RWPE1 (cell line): ENCODE results near the gene KAT5.
"Not testable (repeated sequence)": the region's sequence is repeated elsewhere in the genome, so short reads cannot be mapped to it uniquely, and the experiment has no call there.

ENCODE experiments used
- CTCF ChIA-PET: fragments of 350-600 bp; sonication (Branson Sonifier 250); formaldehyde crosslinking; extraction: SDS; loops from one replicate; lab custom pipeline; 2021; lab: Yijun Ruan, JAX
- POLR2A ChIA-PET: fragments of 400-600 bp; formaldehyde crosslinking; extraction: SDS; loops from one replicate; lab custom pipeline; 2020; ENCODE audit warnings: antibody characterized with exemption; ENCODE audit not compliant: low non-redundant PET; lab: Yijun Ruan, JAX
- DNase-seq: peaks from one replicate; pipeline ENCODE4 v3.0.0; 2012; ENCODE audit warnings: low spot score
- H3K27ac ChIP-seq: fragments of 450-650 bp; 2 replicates; pipeline ENCODE4 v1.5.1; 2017
- TF ChIP-seq, protein P1 (sequence below): fragments of 450-650 bp; conservative IDR thresholded peaks from 2 replicates; pipeline ENCODE4 v1.5.1; 2017; ENCODE audit warnings: low read depth, mild to moderate bottlenecking

The KAT5 gene

DNA sequence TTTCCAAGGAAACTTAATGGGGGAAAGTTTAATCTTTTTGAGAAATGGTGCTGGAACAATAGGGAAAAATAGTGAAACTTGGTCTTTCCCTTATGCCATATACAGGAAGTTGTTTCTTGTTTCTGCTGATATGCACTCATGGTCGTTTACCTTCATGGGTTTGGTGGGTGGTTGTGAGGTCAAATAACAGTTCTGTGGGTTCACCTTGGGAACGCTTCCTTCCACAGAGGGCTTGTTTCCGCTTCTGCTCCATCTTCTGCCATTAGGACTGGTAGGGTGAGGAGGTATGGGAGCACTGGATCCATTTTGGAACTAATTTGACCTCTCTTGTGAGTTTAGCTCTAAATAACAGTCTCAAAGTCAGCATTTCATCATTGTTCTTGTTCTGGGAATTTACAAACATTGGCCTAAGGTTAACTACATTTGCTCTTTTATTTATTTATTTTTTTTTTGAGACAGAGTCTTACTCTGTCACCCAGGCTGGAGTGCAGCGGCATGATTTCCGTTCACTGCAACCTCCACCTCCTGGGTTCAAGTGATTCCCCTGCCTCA lies 31.8 kb upstream of the KAT5 start:
- no peak overlapping the region for H3K27ac ChIP-seq
- no peak for DNase-seq
- CTCF ChIA-PET, result no interaction called here
- TF ChIP-seq, protein P1, sequence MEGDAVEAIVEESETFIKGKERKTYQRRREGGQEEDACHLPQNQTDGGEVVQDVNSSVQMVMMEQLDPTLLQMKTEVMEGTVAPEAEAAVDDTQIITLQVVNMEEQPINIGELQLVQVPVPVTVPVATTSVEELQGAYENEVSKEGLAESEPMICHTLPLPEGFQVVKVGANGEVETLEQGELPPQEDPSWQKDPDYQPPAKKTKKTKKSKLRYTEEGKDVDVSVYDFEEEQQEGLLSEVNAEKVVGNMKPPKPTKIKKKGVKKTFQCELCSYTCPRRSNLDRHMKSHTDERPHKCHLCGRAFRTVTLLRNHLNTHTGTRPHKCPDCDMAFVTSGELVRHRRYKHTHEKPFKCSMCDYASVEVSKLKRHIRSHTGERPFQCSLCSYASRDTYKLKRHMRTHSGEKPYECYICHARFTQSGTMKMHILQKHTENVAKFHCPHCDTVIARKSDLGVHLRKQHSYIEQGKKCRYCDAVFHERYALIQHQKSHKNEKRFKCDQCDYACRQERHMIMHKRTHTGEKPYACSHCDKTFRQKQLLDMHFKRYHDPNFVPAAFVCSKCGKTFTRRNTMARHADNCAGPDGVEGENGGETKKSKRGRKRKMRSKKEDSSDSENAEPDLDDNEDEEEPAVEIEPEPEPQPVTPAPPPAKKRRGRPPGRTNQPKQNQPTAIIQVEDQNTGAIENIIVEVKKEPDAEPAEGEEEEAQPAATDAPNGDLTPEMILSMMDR, result no peak
- POLR2A ChIA-PET, result no interaction called here

DNA sequence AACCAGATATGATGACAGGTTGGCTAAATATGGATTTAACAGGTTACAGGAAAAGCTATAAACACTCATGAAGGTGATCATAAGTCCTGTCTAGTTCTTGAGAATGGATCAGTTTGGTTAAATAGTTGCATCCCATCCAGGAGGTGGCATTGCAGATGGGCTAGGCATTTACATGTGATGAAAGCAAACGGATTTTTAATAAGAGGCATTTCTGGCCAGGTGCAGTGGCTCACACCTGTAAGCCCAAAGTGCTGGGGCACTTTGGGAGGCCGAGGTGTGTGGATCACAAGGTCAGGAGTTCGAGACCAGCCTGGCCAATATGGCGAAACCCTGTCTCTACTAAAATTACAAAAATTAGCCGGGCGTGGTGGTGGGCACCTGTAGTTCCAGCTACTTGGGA lies 28.6 kb upstream of the KAT5 start:
- DNase-seq, POLR2A ChIA-PET, CTCF ChIA-PET, H3K27ac ChIP-seq: not testable (repeated sequence)

DNA sequence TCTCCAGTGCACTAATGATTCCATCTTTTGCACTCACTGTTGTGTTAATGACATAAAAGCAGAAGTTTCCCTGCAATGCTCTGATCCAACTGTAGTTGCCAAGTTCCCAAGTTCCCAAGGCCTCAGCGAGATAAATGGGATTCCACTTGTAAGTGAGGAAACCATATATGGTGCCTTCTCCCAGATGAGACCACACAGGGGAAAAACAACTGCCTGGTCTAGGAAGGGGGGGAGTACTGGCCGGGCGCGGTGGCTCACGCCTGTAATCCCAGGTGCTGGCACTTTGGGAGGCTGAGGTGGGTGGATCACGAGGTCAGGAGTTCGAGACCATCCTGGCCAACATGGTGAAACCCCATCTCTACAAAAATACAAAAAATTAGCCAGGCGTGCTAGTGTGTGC lies 26.1 kb upstream of the KAT5 start:
- no peak for DNase-seq
- CTCF ChIA-PET, result interaction anchor here (0.8 kb wide), 1 partner anchor 9 kb away, joined by 5 read pairs; no protein-coding TSS in a partner anchor
- POLR2A ChIA-PET, result no interaction called here
- TF ChIP-seq, protein P1, result no peak
- H3K27ac ChIP-seq, result no peak overlapping the region

DNA sequence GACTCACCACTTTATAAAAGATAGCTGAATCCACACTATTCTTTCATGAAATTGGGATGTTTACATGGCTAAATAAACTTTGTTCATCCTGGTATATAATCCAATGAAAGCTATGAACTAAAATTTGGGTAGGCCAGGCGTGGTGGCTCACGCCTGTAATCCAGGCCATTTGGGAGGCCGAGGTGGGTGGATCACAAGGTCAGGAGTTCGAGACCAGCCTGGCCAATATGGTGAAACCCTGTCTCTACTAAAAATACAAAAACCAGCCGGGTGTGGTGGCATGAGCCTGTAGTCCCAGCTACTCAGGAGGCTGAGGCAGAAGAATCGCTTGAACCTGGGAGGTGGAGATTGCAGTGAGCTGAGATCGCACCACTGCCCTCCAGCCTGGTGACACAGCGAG lies 20.2 kb upstream of the KAT5 start:
- ChIA-PET CTCF (interaction anchor here (0.6 to 0.9 kb wide), 4 partner anchors 14 to 349 kb away, joined by 4 to 7 read pairs (median 4); no protein-coding TSS in a partner anchor), POLR2A (interaction anchor here (0.6 kb wide), 1 partner anchor 491 kb away, joined by 3 read pairs; no protein-coding TSS in a partner anchor)
- H3K27ac ChIP-seq, DNase-seq: not testable (repeated sequence)

DNA sequence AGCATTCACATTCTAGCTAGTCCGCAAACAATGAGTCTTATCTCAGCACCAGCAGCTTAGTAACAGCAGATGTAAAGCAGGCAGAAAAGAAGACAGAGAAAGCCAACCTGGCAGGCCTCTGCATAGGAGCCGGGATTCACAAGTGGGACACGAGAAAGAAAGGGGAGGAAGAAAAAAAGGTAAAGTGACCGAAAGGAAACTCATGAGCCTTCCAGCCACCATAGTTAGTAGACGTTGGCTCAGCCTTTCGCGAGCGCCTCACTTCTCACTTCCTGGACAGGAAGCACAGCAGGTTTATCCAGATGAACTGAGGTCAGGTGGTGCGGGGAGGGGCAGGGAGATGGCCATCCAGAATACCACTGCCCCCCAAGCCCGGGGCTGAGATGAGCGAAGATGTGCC lies 19.7 kb upstream of the KAT5 start:
- DNase-seq, result no peak
- POLR2A ChIA-PET, result no interaction called here
- CTCF ChIA-PET, result interaction anchor here (0.7 kb wide), 2 partner anchors 128 to 349 kb away, joined by 4 read pairs; no protein-coding TSS in a partner anchor
- H3K27ac ChIP-seq, result no peak overlapping the region
- TF ChIP-seq, protein P1, result no peak

DNA sequence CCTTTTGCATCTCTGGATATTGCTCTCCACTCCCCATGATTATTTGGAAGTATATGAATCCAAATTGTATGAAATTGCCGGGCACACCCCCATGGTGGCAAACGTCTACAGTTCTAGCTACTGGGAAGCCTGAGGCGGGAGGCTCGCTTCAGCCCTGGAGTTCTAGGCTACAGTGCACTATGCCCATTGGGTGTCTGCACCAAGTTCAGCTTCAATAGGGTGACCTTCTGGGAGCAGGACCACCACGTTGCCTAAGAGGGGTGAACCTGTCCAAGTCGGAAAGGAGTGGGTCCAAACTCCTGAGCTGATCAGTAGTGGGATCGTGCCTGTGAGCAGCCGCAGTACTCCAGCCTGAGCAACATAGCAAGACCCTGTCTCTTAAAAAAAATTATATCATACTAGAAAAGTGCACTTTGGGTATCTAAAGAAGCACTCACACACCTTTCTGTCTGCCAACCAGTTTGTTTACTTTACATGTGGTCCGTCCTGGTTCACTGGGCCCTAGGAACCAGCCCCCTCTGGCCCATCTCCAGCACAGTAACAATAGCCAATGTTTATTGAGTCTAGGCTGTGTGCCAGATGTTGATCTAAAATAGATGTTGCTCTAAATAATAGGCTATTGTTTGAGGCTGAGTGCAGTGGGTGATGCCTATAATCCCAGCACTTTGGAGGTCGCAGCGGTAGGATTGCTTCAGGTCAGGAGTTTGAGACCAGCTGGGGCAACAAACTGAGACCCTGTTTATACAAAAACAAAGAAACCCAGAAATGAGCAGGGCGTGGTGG lies 16.4 kb upstream of the KAT5 start:
- ChIA-PET POLR2A (no interaction called here), CTCF (interaction anchor here (0.6 to 1.3 kb wide), 3 partner anchors 9 to 360 kb away, joined by 3 to 5 read pairs (median 3); no protein-coding TSS in a partner anchor)
- no peak overlapping the region for H3K27ac ChIP-seq
- TF ChIP-seq, protein P1, result no peak
- DNase-seq, result no peak

DNA sequence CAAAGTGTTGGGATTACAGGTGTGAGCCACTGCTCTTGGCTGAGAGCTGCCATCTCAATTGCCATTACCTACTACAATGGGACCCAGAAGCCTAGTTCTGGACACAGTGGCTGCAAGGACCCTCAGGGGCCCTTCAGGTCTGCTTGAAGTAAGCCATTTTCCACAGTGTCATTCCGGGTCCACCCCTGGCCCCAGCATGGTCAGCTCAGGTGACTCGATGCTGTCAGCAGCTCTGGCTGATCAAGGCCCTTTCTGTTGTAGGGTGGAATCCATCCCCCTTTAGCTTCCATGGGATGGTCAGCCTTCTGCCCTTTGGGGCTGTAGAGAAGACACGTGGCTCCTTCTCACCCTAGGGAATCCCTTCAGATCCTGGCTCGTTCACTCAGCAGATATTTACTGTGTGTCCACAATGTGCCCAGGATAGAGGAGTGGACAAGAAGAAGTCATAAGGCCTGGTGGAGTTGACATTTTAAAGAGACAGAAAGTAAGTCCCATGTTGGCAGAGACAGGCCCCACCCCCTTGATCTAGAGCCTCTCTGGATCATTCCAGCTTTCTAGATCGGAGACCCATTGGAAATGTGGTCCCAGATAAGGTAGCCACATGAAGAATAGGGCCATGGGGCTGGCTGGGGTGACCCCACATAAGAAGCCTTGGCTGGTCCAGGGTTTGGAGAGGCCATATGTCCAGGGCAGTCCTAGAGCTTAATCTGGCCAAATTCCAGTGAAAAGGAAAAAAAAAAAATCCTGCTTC lies 15.1 kb upstream of the KAT5 start:
- POLR2A ChIA-PET, result no interaction called here
- no peak for DNase-seq
- TF ChIP-seq, protein P1, result no peak
- H3K27ac ChIP-seq, result no peak overlapping the region
- CTCF ChIA-PET, result interaction anchor here (0.6 to 1.1 kb wide), 2 partner anchors 9 to 123 kb away, joined by 3 to 5 read pairs; no protein-coding TSS in a partner anchor
